Stimulated activated CD4-positive, alpha-beta T cell treated with anti-CD3 and anti-CD28 coated beads, Interleukin-12 subunit alpha, Interleukin-12 subunit beta, amount 100 ng/mL, for 48 hours (primary cell): ENCODE data around the gene TUBG2.
"Not testable (repeated sequence)": the region's sequence is repeated elsewhere in the genome, so short reads cannot be mapped to it uniquely, and the experiment has no call there.

Source experiments
- DNase-seq, 3 donors: peaks; one replicate each; pipeline ENCODE4 v3.0.0-alpha.2; 2020; ENCODE audit warnings: low read depth in 2 of 3, low spot score in 1 of 3

TUBG2 gene

GRCh38 chr17:42653179-42654124 lies 5.6 kb upstream of the TUBG2 start:
- no peak for DNase-seq

GRCh38 chr17:42655528-42655927 lies 3.6 kb upstream of the TUBG2 start:
- DNase-seq: no peak

- no peak for DNase-seq
Observed at GRCh38 chr17:42657824-42658588, 1.1 kb upstream of the TUBG2 start.

GRCh38 chr17:42659932-42660274 lies 819 bp downstream of the TUBG2 start:
- not testable (repeated sequence) for DNase-seq

- no peak for DNase-seq
Observed at GRCh38 chr17:42660692-42661345, 1.7 kb downstream of the TUBG2 start.

GRCh38 chr17:42665581-42666001 lies 6.5 kb downstream of the TUBG2 start:
- no peak for DNase-seq

- DNase-seq: not testable (repeated sequence)
Observed at GRCh38 chr17:42666126-42666525, 7.0 kb downstream of the TUBG2 start.

GRCh38 chr17:42667088-42667951 lies 8.2 kb downstream of the TUBG2 start:
- DNase-seq: no peak

- no peak for DNase-seq
Observed at GRCh38 chr17:42669705-42669976, 10.6 kb downstream of the TUBG2 start.

- no peak for DNase-seq
Observed at GRCh38 chr17:42669977-42670788, 11.1 kb downstream of the TUBG2 start.

- no peak for DNase-seq
Observed at GRCh38 chr17:42670789-42671657, 11.9 kb downstream of the TUBG2 start.

GRCh38 chr17:42672038-42672437 lies 13.0 kb downstream of the TUBG2 start:
- DNase-seq: no peak

GRCh38 chr17:42673266-42673884 lies 14.3 kb downstream of the TUBG2 start:
- no peak for DNase-seq

- no peak for DNase-seq
Observed at GRCh38 chr17:42673885-42674754, 15.0 kb downstream of the TUBG2 start.

GRCh38 chr17:42674755-42675347 lies 15.8 kb downstream of the TUBG2 start:
- no peak for DNase-seq

GRCh38 chr17:42675348-42675964 lies 16.4 kb downstream of the TUBG2 start:
- no peak for DNase-seq

- no peak for DNase-seq
Observed at GRCh38 chr17:42675965-42676423, 16.9 kb downstream of the TUBG2 start.
